HG03558 (cell line): ENCODE data around the gene SP2.
A peak's percentile ranks its signal among the peaks of the same experiment; 100 is the strongest.

Experiments
- ATAC-seq: cut with Tn5 transposase; IDR thresholded peaks from one replicate; pipeline ENCODE4 v1.9.1; 2021; ENCODE audit warnings: moderate number of reproducible peaks; ENCODE audit not compliant: unreplicated experiment; ENCODE audit errors: extremely low read depth

Gene SP2

GRCh38 chr17:47967607-47968252 is 71.7 kb downstream of the SP2 start:
- no peak for ATAC-seq

GRCh38 chr17:47968836-47969235 is 72.8 kb downstream of the SP2 start:
- no peak for ATAC-seq

- no peak for ATAC-seq
Measured at GRCh38 chr17:47969930-47970724, 74.1 kb downstream of the SP2 start.

- peak; percentile 85 for ATAC-seq
Measured at GRCh38 chr17:47970725-47971499, 74.9 kb downstream of the SP2 start, which contains the start of gene CDK5RAP3. TSS of gene CDK5RAP3 (plus strand) at chr17:47971113. CDS start at chr17:47971147, 34 bp downstream.

- ATAC-seq, result no peak
Measured at GRCh38 chr17:47973541-47973940, 77.5 kb downstream of the SP2 start.

- no peak for ATAC-seq
Measured at GRCh38 chr17:47975189-47975822, 79.3 kb downstream of the SP2 start.

GRCh38 chr17:47975823-47976205 is 79.8 kb downstream of the SP2 start:
- ATAC-seq, result no peak

GRCh38 chr17:47978324-47978723 is 82.3 kb downstream of the SP2 start:
- ATAC-seq, result no peak
